H1 (cell line): Measurements from ENCODE around the gene OPN3.

ENCODE experiments used
- ATF3 ChIP-seq: IDR thresholded peaks from 2 replicates; pipeline ENCODE4 v1.6.1; 2011; ENCODE audit warnings: low read depth, mild to moderate bottlenecking, low read length; ENCODE audit not compliant: insufficient read depth
- BRCA1 ChIP-seq: IDR thresholded peaks from 2 replicates; pipeline ENCODE4 v1.6.1; 2012; ENCODE audit warnings: low read depth, low read length, improper control_type of control experiment
- CTCF ChIP-seq, 3 experiments: IDR thresholded peaks; 1 replicate in 2 of 3; 2 replicates in 1 of 3; pipeline versions ENCODE4 v1.5.1 to v1.6.1; 2011; ENCODE audit warnings: low read length in 3 of 3, mild to moderate bottlenecking in 3 of 3, inconsistent platforms in 2 of 3, low read depth in 1 of 3, moderate library complexity in 1 of 3; ENCODE audit not compliant: insufficient read depth in 1 of 3; ENCODE audit errors: control extremely low read depth in 1 of 3
- EZH2 ChIP-seq: fragments of 200-600 bp; sonication (generic); IDR thresholded peaks from 2 replicates; pipeline ENCODE4 v1.7.1; 2012; ENCODE audit warnings: low read depth, mild to moderate bottlenecking, moderate library complexity, low read length, inconsistent platforms; ENCODE audit not compliant: severe bottlenecking
- SUZ12 ChIP-seq: fragments of 200-600 bp; sonication (generic); IDR thresholded peaks from 2 replicates; pipeline ENCODE4 v1.6.1; 2012; ENCODE audit warnings: mild to moderate bottlenecking, inconsistent platforms, low read length, moderate library complexity, mixed read lengths

GRCh38 chr1:241630899-241631298 lies 9.3 kb downstream of the OPN3 start:
- no peak for TF ChIP-seq SUZ12
- no peak for TF ChIP-seq CTCF (IDR thresholded peaks at IDR 0.05; ENCODE audit: control extremely low read depth in 1 of 3, insufficient read depth in 1 of 3, low read depth in 1 of 3, low read length in 3 of 3)
- TF ChIP-seq BRCA1: no peak
- TF ChIP-seq EZH2: no peak
- no peak for TF ChIP-seq ATF3
